Smooth muscle cell (in vitro differentiated cells): ENCODE results near the gene CDK13. TPM values are rescaled to one million over a fixed set of nuclear protein-coding genes. Genes with fewer than 3 reads are reported as not detected.

Experiments
- DNase-seq: peaks from one replicate; lab custom pipeline; 2025; ENCODE audit not compliant: unreplicated experiment; lab: John Stamatoyannopoulos, UW
- H2AFZ ChIP-seq: fragments of 200-600 bp; sonication (generic); 2 replicates; pipeline ENCODE4 v1.6.0; 2016; ENCODE audit warnings: antibody characterized with exemption, low read depth, mild to moderate bottlenecking
- H3F3A ChIP-seq: fragments of 200-600 bp; sonication (generic); 2 replicates; pipeline ENCODE4 v1.6.0; 2017; ENCODE audit warnings: antibody characterized with exemption, low read depth
- H3K27ac ChIP-seq: fragments of 200-600 bp; sonication (generic); 2 replicates; pipeline ENCODE4 v1.5.1; 2016; ENCODE audit warnings: low read depth, mild to moderate bottlenecking
- H3K27me3 ChIP-seq: fragments of 200-600 bp; sonication (generic); 2 replicates; pipeline ENCODE4 v1.6.1; 2016; ENCODE audit warnings: low read depth, mild to moderate bottlenecking
- H3K36me3 ChIP-seq: fragments of 200-600 bp; sonication (generic); 2 replicates; pipeline ENCODE4 v1.5.1; 2016; ENCODE audit warnings: low read depth
- H3K4me1 ChIP-seq: fragments of 200-600 bp; sonication (generic); 2 replicates; pipeline ENCODE4 v1.5.1; 2016; ENCODE audit warnings: low read depth
- H3K4me2 ChIP-seq: fragments of 200-600 bp; sonication (generic); 2 replicates; pipeline ENCODE4 v1.6.0; 2016; ENCODE audit warnings: mild to moderate bottlenecking
- H3K4me3 ChIP-seq: fragments of 200-600 bp; sonication (generic); 2 replicates; pipeline ENCODE4 v1.5.1; 2016; ENCODE audit warnings: mild to moderate bottlenecking
- H3K79me2 ChIP-seq: fragments of 200-600 bp; sonication (generic); 2 replicates; pipeline ENCODE4 v1.6.0; 2016; ENCODE audit warnings: low read depth, mild to moderate bottlenecking
- H3K9ac ChIP-seq: fragments of 200-600 bp; sonication (generic); 2 replicates; pipeline ENCODE4 v1.6.0; 2016; ENCODE audit warnings: low read depth
- H3K9me3 ChIP-seq: fragments of 200-600 bp; sonication (generic); replicated peaks from 2 replicates; pipeline ENCODE4 v1.5.1; 2016; ENCODE audit warnings: low read depth
- H4K20me1 ChIP-seq: fragments of 200-600 bp; sonication (generic); 2 replicates; pipeline ENCODE4 v1.6.0; 2016; ENCODE audit warnings: low read depth
- CTCF ChIP-seq: fragments of 200-600 bp; sonication (generic); IDR thresholded peaks from 2 replicates; pipeline ENCODE4 v1.5.1; 2017; ENCODE audit warnings: borderline replicate concordance, mild to moderate bottlenecking, antibody characterized with exemption; ENCODE audit not compliant: insufficient read depth, poor library complexity, severe bottlenecking
- WGBS: methylation state at CpG from one replicate; pipeline ENCODE4 v1.1.7; 2016; ENCODE audit warnings: low lambda C conversion rate; 5-methylcytosine and 5-hydroxymethylcytosine counted together
- polyA plus RNA-seq: library from polyadenylated mRNA; unstranded; fragments of >200 nt; fragmentation: Nextera tagmentation; extraction: Ambion mirVana; gene quantifications from 2 replicates; pipeline ENCODE4 v1.2.1, GENCODE V29; 2016
- total RNA-seq: library from RNA; depleted of rRNA; stranded (reverse); fragments of >200 nt; gene quantifications from 2 replicates; pipeline ENCODE4 v1.2.3, GENCODE V29; 2014

CDK13 gene
- total and polyA plus RNA-seq, 2 experiments from 2014 or later: 15.9 to 70.0 TPM

DNA sequence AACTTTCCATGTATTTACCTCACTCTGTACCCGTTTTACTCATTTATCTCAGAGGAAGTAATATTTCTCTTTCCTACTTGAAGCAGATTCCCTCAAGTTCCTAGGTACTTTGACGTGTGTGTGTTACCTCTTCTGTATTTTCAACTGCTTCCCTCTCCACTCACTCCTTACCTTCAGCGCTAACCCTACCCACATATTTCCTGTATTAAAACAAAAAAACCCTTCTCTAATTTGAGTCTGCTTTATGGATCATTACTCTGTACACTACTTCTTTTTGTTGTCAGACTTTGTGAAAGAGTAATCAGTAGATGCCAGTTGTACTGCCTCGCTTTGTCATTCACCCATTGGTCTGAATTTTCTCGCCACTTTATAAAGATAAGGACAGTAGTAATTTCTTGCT, 74.0 kb downstream of the CDK13 start:
- H3F3A ChIP-seq: no peaks in the 10 kb centered on the region
- H3K9ac ChIP-seq: no peak overlapping the region
- DNase-seq: no peak
- TF ChIP-seq CTCF: no peak
- H3K4me1 ChIP-seq: no peaks in the 10 kb centered on the region
- H3K4me3 ChIP-seq: no peak overlapping the region
- no peaks in the 10 kb centered on the region for H3K36me3 ChIP-seq
- no peaks in the 10 kb centered on the region for H3K9me3 ChIP-seq
- WGBS: 96% methylated on average over 5 of the region's 5 CpGs
- H3K4me2 ChIP-seq: no peak overlapping the region
- H3K27me3 ChIP-seq: no peaks in the 10 kb centered on the region
- peaks cover 14% of the 10 kb centered on the region for H4K20me1 ChIP-seq
- no peak overlapping the region for H3K27ac ChIP-seq
- no peaks in the 10 kb centered on the region for H3K79me2 ChIP-seq
- no peak overlapping the region for H2AFZ ChIP-seq

DNA sequence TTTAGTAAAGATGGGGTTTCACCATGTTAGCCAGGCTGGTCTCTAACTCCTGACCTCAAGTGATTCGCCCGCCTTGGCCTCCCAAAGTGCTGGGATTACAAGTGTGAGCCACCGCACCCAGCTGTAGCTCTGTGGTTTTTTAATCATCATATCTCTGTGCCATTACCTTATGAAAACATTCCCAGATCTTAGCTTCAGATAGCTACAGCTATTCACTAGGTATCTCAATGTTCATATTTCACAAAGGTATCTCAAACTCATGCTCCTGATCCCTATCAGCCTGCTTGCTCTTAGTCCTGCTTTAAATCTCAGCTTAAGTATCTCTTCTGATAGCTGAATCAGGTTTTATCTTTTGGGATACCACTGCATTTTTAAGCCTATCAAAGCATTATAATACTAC, 74.8 kb downstream of the CDK13 start:
- Histone ChIP-seq H3K4me2 (no peak overlapping the region), H3K27me3 (no peaks in the 10 kb centered on the region), H4K20me1 (peaks cover 11% of the 10 kb centered on the region), H2AFZ (no peak overlapping the region), H3K4me3 (no peak overlapping the region), H3K27ac (no peak overlapping the region), H3K79me2 (no peaks in the 10 kb centered on the region), H3K9me3 (no peaks in the 10 kb centered on the region), H3K4me1 (no peaks in the 10 kb centered on the region), H3K9ac (no peak overlapping the region), H3K36me3 (no peaks in the 10 kb centered on the region), H3F3A (no peaks in the 10 kb centered on the region)
- TF ChIP-seq CTCF: no peak
- no peak for DNase-seq
- WGBS: 86% methylated on average over 3 of the region's 3 CpGs

DNA sequence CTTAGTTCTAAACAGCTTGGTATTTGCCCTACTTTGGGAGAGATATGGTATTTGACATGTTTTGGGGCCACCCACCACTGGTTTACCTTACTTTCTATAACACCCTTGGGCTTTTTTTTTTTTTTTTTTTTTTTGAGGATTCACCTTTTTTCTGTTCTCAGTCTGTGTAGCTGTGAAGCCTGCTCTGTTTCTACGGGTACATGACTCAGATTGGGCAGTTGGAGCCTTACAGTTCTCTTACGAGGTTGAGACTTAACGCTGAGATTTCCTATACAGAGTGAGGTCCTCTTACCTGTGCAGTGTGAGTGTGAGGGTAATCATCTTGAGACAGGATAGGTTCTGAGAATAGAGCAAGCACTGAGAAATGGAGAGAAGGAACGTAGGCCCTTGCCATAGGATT, 77.5 kb downstream of the CDK13 start:
- Histone ChIP-seq H3K9me3 (no peaks in the 10 kb centered on the region), H3K27me3 (no peaks in the 10 kb centered on the region), H3K36me3 (no peaks in the 10 kb centered on the region), H3K79me2 (peaks cover 14% of the 10 kb centered on the region), H3K9ac (no peak overlapping the region), H2AFZ (no peak overlapping the region), H3K4me3 (no peak overlapping the region), H3K4me1 (no peaks in the 10 kb centered on the region), H3K4me2 (no peak overlapping the region), H4K20me1 (peaks cover 22% of the 10 kb centered on the region), H3K27ac (no peak overlapping the region), H3F3A (no peaks in the 10 kb centered on the region)
- WGBS: 98% methylated on average over 4 of the region's 4 CpGs
- TF ChIP-seq CTCF: no peak
- no peak for DNase-seq

DNA sequence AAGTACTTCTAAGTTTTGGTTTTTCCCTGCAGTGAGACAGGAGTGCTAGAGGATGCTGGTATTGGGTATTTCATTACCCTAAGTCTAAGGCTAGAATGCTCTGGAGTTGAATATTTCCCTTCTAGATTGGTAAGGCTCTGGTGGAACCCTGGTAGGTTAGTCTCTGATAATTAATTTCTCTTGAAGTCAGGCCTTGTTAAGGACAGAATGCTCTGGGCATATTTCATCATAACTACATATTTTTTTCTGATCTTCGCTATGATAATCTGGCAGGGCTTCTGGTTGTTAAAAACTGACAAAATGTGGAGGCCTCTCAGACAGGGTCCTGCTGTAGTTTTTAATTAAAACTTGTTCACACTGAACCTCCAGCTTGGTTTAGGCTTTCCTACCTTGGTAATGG, 83.8 kb downstream of the CDK13 start:
- TF ChIP-seq CTCF: no peak
- H3K79me2 ChIP-seq: peaks cover 38% of the 10 kb centered on the region
- no peak for DNase-seq

More for the DNA sequence above, 83.8 kb downstream of the CDK13 start:
- H4K20me1 ChIP-seq: peaks cover 28% of the 10 kb centered on the region
- no peak overlapping the region for H3K9ac ChIP-seq
- H3K36me3 ChIP-seq: no peaks in the 10 kb centered on the region
- no peaks in the 10 kb centered on the region for H3K9me3 ChIP-seq
- no peak overlapping the region for H3K4me3 ChIP-seq
- H3K27ac ChIP-seq: no peak overlapping the region
- WGBS: 97% methylated on average over 1 of the region's 1 CpG
- H3F3A ChIP-seq: no peaks in the 10 kb centered on the region
- H3K27me3 ChIP-seq: no peaks in the 10 kb centered on the region
- no peaks in the 10 kb centered on the region for H3K4me1 ChIP-seq
- H2AFZ ChIP-seq: no peak overlapping the region
- no peak overlapping the region for H3K4me2 ChIP-seq
